GM19240 (cell line): ENCODE results near the gene MYOM3.

Experiments
- DNase-seq: peaks from one replicate; pipeline ENCODE4 v3.0.0; 2011; ENCODE audit warnings: low spot score; ENCODE audit not compliant: insufficient read length

The MYOM3 gene

DNA sequence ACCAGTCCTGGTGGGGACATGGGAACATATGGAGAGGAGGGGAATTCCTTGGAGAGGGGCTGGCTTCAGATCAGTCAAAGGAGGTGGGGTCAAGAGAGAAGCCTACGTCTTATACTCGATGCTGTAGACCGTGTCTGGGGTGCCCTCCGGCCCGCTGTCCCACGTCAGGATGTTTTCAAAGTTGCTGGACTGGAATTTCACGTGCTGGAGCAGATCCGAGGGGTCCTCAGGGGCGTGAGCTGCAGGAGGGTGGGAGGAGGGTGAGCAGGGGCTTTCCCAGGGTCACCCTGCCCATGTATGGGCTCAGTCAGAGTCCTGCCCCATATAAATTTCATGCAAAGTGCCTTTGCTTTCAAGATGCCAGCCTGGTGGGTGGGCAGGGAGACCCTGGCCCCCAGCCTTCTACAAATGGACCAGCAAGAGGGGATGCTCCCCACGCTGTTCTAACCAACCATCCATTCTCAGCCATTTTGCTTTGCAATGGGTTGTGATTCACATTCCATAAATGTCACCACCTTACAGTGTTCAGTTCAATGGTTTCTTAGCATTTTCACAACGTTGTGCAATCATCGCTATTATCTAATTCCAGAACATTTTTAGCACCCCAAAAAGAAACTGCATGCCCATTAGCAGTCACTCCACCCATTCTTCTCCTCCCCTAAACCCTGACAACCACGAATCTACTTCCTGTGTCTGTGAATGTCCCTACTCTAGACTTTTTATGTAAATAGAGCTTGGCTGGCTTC lies 26.7 kb upstream of the MYOM3 start:
- DNase-seq = no peak

DNA sequence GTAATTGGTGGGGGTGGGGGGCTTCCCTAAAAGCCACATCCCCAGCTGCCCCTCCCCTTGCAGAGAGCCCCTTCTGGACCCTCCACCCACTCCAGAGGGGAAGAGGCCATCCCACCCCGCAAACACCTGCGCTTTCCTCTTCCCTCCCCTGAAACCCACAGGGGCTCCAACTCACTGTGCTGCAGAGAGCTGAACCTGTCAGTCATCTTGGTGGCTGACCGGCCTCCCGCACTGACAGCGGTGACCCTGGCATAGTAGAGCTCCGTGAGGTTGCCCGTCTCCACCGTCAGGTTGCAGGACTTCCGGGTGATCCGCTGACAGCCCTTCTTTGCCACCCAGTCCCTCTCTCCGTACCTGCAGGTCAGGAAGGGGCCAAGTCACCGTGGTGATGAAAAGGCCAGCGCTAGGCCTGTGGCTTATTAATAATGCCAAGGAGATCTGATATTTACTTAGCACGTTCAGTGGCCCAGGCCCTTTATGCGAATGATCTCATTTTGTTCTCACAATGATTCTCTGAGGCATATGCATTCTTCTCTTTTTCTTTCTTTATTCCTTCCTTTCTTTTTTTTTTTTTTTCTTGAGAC lies 25.1 kb upstream of the MYOM3 start:
- no peak for DNase-seq

DNA sequence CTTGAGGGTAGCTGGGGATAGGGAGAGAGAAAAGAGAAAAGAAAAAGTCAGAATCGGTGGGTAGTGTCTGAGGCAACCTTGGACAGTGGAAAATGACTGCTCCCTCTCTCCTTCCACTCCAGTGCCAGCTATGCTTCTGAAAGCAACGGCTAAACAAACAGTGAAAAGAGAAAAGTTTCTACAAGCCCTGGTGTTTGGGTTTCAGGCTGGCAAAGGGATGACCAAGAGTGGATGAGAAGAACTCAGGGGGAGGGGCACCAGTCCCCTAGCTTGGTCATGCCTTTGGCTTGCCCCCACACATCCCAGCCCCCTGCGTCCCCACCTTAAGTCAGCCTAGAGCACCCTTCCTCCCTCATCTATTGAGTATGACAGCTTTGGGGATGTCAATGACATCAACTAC lies 22.4 kb upstream of the MYOM3 start:
- no peak for DNase-seq

DNA sequence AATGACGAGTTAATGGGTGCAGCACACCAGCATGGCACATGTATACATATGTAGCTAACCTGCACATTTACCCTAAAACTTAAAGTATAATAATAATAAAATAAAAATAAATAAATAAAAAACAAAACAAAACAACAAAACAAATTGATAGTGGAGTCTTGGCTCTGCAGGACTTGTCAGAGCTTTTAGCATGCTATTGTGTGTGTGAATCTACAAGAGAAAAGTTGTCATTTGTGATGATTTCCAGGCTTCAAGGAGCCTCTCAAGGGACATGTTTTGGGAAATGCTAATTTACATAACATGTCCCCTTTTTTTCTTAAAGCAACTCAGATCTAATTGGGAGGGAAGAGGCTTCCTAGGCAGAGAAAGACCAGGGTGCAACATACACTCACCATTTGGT lies 21.9 kb upstream of the MYOM3 start:
- no peak for DNase-seq

DNA sequence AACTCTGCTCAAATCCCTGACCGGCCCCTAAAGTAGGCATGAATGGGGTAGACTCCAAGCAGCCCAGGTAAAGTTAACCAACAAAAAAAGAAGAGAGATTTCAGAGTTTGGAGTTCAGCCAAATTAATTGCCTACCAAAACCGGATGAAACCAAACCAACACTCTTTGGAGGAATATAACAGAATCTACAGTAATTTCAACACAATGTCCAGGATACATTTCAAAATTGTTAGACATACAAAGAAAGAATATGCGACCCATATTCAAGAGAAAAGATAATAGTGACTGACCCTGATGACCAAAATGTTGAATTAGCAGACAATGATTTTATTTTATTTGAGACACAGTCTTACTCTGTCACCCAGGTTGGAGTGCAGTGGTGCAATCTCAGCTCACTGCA lies 18.4 kb upstream of the MYOM3 start:
- DNase-seq = no peak

DNA sequence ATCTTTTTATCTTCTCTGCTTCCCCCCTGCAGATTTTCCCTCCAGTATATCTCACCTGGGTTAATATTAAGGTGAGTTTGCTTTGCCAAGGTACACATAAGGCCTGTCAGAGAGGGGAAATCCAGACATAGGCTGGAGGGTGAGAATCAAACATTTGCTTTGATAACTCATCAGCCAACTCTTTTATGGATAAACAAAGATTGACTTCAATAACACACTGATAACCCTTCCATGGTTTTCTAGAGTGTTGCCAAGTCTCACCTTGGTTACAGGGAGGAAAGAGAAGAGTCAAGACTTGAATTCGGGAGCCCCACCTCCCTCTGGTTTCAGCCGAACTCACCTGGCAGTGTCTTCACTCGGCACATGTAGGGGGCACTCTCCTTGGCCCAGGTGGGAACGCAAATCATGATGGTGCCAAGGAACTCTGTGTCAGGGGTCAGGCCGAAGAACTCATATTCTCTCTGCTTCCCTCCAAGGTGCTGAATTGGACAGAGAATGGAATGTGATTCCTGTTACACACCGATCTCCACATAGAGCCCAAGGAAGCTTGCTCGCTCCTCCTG lies 15.9 kb upstream of the MYOM3 start:
- DNase-seq = no peak

DNA sequence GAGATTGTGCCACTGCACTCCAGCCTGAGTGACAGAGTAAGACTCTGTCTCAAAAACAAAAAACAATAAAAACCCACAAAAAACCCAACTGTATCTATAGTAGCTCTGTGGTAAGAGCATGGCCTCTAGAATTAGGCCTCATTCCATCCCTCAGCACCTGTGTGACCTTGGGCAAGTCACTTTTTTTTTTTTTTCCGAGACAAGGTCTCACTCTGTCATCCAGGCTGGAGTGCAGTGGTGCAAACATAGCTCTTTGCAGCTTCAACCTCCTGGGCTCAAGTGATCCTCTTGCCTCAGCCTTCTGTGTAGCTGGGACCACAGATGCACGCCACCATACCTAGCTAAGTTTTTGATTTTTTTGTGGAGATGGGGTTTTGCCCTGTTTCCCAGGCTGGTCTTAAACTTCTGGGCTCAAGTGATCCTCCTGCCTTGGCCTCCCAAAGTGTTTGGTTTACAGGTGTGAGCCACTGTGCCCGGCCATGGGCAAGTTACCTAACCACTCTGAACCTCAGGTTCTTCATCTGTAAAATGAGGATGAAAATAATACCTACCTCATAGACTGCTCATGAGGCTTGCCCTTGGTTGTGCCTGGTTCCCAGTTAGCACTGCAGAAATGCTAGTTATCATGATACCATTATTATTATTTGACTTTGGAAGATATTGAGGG lies 15.3 kb upstream of the MYOM3 start:
- no peak for DNase-seq

DNA sequence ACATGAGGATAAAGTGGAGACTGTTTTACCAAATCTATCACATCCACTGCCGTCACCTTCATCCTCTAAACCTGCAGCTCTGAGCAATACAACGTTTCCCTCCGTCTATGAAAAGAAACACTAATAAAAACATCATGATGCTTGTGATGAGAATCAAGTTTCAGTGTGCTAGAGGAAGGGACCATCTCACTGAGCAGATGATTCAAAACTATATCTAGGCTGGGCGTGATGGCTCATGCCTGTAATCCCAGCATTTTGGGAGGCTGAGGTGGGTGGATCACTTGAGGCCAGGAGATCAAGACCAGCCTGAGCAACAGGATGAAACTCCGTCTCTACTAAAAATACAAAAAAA lies 14.7 kb upstream of the MYOM3 start:
- no peak for DNase-seq

DNA sequence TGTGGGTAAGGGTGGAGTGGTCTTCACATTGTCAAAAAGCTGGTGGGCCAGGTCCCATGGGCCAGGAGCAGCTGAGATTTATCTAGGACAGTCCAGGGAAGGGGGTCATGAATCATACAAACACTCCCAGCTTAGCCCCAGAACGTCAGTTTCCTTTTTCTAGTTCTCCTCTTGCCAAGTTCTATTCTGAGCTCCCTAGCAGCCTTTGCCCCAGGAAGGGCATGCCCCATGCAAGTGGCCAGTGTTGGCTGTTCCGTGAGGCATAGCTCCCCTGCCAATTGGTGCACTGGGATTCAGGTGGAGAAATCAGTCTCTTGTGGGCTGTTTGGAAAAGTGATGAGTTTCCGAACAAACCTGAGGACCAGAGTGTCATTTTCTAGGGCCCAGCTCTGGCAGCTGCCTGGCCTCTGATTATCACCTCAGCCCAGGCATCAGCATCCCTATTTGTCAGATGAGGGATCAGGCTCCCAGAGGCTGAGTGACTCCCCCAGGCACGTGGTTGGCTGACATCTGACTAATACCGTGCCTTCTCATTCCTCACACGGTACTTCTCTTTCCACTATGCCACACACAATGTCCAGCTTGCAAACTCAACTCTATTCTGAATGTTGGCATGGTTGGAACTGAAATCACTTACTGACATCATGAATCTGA lies 14.2 kb upstream of the MYOM3 start:
- DNase-seq = no peak

DNA sequence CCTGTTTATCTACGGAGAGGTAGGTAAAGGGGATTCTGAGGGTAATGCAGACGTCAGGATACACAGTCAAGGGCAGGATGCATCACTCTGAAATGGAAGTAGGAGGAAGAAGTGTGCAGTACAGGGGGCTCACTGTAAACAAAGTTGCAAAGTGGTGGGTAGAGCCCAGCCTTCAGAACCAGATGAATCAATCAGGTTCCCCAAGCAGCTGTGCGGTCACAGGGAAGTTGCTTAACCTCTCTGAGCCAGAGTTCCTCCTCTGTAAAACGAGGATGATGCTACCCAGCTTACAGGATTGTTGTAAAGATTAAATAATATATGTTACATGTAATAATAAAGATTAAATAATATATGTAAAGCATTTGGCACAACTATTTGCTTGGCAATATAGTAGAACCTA lies 13.5 kb upstream of the MYOM3 start:
- DNase-seq = no peak

DNA sequence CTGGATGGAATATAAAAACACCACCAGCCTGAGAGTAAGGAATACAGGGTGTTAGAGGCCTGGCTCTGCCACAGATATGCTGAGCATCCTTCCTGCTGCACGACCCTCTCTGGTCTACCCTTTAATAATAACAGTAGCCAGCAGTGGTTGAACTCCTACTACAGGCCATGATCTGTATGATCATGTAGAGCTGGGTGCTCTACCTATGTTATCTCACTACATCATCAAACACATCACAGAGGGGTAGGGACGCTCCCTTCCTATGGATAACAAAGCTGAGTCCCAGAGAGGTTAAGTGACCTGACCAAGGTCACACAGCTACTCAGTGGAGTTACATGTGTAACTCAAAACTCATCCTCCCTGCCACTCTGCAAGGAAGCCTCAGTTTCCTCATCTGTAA lies 13.0 kb upstream of the MYOM3 start:
- DNase-seq = no peak

DNA sequence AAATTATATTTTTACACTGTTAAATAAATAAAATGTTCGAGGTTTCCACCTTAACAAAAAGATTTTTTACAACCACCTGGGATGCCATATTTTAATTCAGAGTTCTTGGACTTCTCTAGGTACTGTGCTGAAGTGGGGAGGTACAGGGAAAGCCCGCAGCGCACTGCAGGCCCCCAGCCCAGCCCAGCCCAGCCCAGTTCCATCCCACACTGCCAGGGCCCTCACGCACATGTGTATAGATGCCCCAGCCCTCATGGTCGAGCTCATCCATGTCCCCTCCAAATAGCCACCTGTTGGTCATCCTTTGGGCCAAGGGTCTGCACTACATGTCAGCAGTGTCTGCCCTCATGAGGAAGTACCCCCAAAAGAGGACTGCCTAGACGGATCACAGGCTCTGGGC lies 11.7 kb upstream of the MYOM3 start:
- no peak for DNase-seq

DNA sequence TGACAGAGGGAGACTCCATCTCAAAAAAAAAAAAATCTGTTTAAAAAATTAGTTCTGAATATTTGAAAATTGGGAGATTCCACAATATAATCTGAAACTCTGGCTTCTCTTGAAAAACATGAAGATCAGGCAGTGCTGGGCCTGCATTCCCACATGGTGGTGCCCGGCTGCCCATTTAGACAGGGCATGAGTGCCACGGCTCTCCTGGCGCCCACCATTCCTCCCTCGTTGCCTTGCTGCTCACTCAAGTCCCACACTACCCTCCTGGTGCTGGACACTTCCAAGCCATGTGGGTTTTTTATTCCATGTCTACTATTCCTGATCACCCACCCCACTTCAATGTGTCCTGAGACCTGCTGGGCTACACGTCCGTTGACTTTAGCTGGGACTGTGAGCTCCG lies 10.8 kb upstream of the MYOM3 start:
- DNase-seq = no peak

DNA sequence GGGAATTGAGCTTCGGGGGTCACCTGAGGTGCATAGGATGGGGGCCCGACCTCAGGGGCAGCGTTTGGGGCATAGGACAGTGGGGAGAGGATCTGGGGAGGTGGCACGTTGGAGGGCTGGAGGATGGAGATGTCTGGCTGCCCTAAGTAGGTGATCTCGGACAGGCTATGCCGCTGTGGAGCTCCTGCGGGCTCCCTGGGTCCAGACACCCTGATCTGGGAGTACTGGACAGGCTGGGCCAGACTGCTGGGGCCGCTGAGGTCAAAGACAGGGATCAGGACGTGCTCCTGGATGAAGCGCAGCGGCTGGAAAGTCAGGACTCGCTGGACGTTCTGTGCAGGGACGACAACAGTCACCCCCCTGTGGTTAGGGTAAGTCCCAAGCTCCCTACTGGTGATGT lies 9.5 kb upstream of the MYOM3 start:
- DNase-seq = no peak

DNA sequence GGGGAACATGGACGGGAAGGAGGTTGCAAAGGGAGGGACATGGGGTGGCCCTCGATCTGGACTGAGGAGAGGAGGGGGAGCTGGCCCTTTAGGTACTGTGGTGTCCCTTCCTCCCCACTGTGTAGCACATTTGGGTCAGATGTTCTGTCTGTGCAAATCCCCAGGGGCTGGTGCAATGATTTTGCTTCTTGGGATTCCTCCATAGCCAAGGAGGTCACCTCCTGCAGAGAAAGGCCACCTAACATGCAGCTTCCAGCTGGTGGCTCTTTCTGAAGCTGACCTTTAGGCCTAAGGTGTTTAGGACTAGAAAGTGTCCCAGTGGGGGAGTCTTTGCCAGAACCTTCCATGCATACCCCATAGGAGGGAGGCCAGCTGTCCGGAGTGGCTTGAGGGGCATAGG lies 9.0 kb upstream of the MYOM3 start:
- DNase-seq = no peak

DNA sequence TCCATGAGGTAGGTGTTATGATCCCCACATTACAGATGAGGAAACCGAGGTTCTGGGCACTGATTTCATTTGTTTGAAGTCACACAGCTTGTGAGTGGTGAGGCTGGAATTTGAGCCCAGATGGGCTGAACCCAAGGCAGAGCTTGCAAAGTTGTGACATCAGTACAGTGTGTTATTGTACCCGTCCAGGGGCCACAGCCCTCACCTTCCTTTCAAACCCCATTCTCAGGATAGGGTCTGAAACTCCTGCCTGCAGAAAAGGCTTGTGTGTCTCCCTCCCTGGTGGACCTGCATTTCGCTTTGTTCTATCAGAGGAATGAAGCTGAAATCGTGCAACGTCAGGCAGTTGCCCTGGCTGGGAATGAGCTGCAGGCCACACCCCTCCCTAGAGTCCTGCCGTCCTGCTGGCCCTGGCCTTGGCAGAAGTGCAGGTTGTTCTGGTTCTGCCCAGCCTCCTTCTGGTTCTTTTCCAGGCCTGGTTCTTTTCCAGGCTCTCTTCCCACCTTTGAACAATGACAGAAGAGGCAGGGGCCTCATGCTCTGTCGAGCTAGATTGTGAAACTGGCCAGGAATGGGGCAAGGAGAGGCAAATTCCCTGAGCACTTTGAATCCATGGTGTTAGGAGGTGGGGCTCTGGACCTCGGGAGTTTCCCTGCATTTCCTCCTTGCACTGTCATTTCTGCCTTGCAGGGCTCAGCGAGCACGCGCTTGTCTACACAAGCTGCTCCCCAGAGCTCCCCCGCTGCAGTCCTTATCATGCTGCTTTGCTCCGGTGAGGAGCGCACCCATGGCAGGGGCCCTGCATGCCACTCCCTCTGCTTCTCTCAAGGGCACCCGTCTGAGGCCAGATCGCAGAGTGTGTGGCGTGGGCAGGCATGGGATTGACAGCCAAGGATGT lies 8.2 kb upstream of the MYOM3 start:
- DNase-seq = no peak

DNA sequence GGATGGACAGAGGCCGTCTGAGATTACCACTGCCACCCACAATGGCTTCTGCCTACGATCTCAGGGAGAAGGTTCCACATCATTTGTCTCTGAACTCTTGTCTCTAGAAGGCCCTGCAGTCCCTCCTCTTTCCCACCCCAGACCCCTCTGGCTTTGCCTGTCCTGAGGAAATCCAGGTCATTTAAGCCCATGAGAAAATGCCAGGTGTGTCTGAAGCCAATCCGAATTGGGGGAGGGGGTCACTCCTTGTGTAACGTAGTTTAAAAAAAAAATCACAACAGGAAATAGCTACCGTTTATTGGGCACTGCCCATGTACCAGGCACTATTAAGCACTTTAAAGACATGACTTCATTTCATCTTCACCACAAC lies 7.5 kb upstream of the MYOM3 start:
- no peak for DNase-seq

DNA sequence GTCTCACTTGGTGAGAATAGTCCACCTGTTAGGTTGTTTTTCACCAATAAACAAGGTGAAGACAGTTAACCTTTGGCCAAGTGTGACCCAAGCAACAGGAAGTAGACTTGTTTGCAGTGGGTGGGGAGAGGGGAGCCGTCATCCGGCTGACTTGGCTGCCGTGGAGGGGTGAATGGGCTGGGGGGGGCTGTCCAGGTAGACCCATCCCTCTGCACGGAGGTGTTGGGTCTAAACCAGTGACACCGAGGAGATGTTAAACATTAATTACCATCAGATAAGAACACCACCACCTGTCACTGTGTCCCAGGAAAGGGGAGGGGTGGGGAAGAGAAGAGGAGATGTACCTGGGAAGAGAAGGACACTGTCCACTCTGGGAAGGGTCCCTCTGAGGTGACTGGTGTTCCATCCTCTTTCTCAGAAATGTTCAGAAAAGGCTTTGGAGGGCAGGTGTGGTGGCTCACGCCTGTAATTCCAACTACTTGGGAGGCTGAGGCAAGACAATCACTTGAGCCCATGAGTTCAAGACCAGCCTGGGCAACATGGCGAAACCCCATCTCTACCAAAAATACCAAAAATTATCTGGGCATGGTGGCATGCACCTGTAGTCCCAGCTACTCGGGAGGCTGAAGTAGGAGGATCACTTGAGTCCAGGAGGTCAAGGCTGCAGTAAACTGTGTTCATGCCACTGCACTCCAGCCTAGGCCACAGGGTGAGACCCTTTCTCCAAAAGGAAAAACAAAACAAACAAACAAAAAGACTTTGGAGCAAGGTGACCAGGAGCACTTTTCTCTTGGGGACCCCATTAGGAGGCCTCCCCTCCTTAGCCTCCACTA lies 6.7 kb upstream of the MYOM3 start:
- DNase-seq = no peak

DNA sequence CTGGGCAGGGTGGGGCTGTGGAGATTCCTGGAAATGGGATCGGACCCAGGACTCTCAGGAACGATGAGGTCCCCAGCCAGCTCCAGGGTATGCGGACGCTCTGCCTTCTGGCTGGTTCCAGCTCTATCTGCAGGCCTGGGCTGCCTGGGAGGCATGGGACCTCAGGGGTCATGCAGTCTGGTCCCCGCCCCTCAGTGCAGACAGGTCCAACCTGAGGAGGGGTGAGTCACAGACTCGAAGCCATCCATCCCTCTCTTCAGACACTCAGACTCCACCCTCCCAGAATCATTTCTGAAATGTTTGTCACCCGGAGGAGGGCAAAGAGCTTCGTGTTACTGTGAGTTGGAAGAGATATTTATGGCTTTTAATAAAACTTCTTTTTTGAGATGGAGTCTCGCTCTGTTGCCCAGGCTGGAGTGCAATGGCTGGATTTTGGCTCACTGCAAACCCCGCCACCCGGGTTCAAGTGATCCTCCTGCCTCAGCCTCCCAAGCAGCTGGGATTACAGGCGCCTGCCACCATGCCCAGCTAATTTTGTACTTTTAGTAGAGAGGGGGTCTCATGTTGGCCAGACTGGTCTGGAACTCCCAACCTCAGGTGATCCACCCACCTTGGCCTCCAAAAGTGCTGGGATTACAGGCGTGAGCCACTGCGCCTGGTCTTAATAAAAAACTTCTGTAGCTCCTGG lies 5.9 kb upstream of the MYOM3 start:
- DNase-seq = no peak

DNA sequence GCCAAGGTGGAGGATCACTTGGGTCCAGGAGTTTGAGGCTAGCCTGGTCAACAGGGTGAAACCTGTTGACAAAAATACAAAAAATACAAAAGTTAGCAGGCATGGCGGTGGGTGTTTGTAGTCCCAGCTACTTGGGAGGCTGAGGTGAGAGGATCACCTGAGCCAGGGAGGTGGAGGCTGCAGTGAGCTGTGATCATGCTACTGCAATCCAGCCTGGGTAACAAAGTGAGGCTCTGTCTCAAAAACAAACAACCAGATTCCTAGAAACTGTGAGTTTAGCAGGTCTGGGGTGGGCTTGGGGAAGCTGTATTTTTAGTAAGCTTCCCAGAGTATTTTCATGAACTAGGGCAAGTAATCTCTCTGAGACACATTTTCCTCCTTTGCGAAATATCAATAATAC lies 5.2 kb upstream of the MYOM3 start:
- no peak for DNase-seq
